ENCODE data around the gene MSLN.

MSLN gene

GRCh38 chr16:797686-798085, 37.2 kb downstream of the MSLN start:
- no peak overlapping the region for H3K4me3 ChIP-seq (ENCODE audit: low read depth, low read length)
- TF ChIP-seq MAX (IDR thresholded peaks at IDR 0.05; ENCODE audit: low read depth, low read length) (no peak), MYC (IDR thresholded peaks at IDR 0.05; ENCODE audit: low read depth, low read length) (no peak), POLR2A (IDR thresholded peaks at IDR 0.05; ENCODE audit: extremely low read depth, insufficient read length) (no peak), CTCF (IDR thresholded peaks at IDR 0.05; ENCODE audit: low read depth, low read length) (no peak)
- no peak for DNase-seq (ENCODE audit: low read depth)

DNA sequence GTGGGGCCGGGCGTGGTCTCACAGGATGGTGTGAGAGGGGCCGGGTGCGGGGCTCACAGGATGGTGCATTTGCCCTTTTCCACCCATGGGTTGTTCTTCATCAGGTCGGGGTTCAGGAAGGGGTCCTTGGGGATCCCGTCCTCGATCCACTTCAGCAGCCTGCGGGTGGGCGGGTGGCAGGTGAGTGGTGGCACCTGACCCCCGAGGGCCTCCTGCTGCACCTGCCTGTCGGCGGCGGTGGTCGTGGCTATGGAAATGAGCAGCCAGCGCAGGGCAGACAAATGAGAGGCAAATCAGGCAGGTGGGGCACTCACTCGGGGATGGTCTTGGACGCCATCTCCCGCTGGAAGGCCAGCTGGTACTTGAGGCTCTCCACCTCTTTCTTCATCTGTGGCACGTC, 38.1 kb downstream of the MSLN start:
- no peak overlapping the region for H3K4me3 ChIP-seq (ENCODE audit: low read depth, low read length)
- no peak for TF ChIP-seq POLR2A (IDR thresholded peaks at IDR 0.05; ENCODE audit: extremely low read depth, insufficient read length)
- TF ChIP-seq MAX (IDR thresholded peaks at IDR 0.05; ENCODE audit: low read depth, low read length) = no peak
- TF ChIP-seq MYC (IDR thresholded peaks at IDR 0.05; ENCODE audit: low read depth, low read length) = no peak
- no peak for TF ChIP-seq CTCF (IDR thresholded peaks at IDR 0.05; ENCODE audit: low read depth, low read length)
- DNase-seq (ENCODE audit: low read depth) = no peak

DNA sequence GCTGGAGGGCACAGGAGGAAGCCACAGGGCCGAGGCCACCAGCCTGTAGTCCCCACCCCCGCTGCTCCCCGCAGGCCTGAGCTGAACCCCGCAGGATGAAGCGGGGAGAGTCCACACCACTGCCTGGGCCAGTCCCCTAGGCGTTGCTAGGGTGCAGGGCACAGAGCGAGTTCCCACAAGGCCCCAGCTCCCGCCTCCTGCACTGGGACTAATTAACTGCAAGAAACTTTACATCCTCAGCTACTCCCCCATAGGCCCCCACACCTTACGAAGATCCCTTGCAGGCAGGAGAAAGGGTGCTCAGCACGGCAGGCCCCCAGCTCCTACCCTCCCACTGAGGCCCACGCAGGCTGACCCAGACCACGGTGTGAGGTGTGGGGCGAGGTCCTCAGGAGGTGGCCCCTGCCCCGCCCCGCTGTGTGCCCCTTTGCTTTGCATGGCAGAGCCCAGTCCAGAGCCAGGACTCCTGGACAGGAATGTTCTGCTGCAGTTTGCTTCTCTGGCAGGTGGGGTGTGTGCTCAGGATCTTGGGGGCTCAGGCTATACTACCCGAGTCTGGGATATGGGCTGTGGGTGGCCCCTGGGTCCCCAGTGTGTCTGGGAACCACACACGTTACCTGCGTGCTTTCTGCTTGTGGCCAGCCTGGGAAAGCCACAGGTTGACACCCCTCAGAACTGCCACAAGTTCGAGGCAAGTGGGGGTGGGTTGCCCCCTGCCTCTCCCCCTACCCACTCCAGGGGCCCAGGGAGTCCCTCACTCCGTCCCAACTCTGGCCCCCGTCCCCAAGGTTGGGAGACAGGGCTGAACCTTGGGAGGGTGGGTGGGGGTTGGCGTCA, 38.8 kb downstream of the MSLN start:
- no peak for TF ChIP-seq MYC (IDR thresholded peaks at IDR 0.05; ENCODE audit: low read depth, low read length)
- TF ChIP-seq CTCF (IDR thresholded peaks at IDR 0.05; ENCODE audit: low read depth, low read length) = no peak
- no peak for TF ChIP-seq POLR2A (IDR thresholded peaks at IDR 0.05; ENCODE audit: extremely low read depth, insufficient read length)
- no peak for TF ChIP-seq MAX (IDR thresholded peaks at IDR 0.05; ENCODE audit: low read depth, low read length)
- DNase-seq (ENCODE audit: low read depth) = peak; percentile 42
- no peak overlapping the region for H3K4me3 ChIP-seq (ENCODE audit: low read depth, low read length)

DNA sequence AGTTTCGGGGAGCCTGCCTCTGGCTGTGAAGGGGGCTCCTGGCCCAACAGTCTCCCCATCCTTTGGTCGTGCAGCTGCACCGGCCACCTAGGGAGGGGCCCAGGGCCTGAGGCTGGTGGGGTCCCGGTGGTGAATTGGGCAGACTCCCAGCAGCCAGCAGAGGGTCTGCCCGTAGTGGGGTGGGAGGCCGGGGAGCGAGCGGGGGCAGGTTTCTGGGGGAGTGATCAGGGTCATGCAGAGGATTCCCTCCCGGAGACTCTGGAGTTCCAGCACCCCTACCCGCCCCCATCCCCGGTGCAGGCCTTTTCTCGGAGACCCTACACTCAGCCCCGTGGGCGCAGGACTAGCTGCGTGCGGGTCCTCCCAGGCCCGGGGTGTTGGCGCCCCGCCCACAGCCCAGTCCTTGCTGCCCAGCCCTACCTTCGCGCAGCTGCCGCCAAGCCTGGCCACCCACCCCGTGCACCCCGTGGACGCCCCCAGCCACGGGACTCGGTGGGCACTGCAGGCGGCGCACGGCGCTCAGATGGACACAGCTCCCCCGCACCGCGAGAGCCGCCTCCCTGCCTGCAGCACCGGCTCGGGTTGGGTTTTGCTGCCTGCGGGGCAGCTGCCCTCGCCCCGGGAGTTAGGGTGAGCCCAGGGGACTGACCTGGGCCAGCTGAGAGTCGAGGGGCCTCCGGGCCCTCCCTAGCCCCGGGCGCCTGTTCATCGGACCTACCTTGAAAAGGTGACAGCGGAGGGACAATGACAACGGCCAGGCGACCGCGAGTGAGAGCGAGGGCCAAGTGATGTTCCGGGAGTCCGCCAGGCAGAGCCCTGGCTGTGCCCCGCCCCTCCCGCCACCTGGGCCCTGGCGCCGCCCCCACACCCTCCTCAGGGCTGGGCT, 39.7 kb downstream of the MSLN start, which contains the start of gene GNG13:
Gene GNG13, minus strand, starts transcription at position 787 of the 886 bp plus-strand sequence. CDS start 1,657 bp downstream, outside the sequence.
- TF ChIP-seq CTCF (IDR thresholded peaks at IDR 0.05; ENCODE audit: low read depth, low read length) = no peak
- TF ChIP-seq MYC (IDR thresholded peaks at IDR 0.05; ENCODE audit: low read depth, low read length) = no peak
- TF ChIP-seq MAX (IDR thresholded peaks at IDR 0.05; ENCODE audit: low read depth, low read length) = no peak
- TF ChIP-seq POLR2A (IDR thresholded peaks at IDR 0.05; ENCODE audit: extremely low read depth, insufficient read length) = no peak
- no peak for DNase-seq (ENCODE audit: low read depth)
- H3K4me3 ChIP-seq (ENCODE audit: low read depth, low read length) = no peak within 1 kb of the TSS

GRCh38 chr16:800834-801511, 40.4 kb downstream of the MSLN start:
- TF ChIP-seq CTCF (IDR thresholded peaks at IDR 0.05; ENCODE audit: low read depth, low read length) = no peak
- no peak for TF ChIP-seq POLR2A (IDR thresholded peaks at IDR 0.05; ENCODE audit: extremely low read depth, insufficient read length)
- TF ChIP-seq MYC (IDR thresholded peaks at IDR 0.05; ENCODE audit: low read depth, low read length) = no peak
- no peak overlapping the region for H3K4me3 ChIP-seq (ENCODE audit: low read depth, low read length)
- no peak for DNase-seq (ENCODE audit: low read depth)

All from NB4 (cell line).